HCT116 (cell line): ENCODE data around the gene CYP26B1. TPM values are rescaled to one million over a fixed set of nuclear protein-coding genes. Genes with fewer than 3 reads are reported as not detected.

Experiments used
- ATAC-seq: fragments of 200-7000 bp; cut with Tn5 transposase; 2 replicates; pipeline ENCODE4 v1.9.1; 2020; ENCODE audit warnings: mild to moderate bottlenecking, moderate library complexity
- BruUV-seq: library from RNA; stranded (reverse); fragments of 400-500 nt; replicated peaks from 2 replicates; lab custom pipeline; 2021; lab: Mats Ljungman, UMichigan
- CTCF ChIA-PET: fragments of 300-600 bp; sonication (Branson Sonifier 250); formaldehyde crosslinking; loops from one replicate; lab custom pipeline; 2021; ENCODE audit warnings: antibody characterized with exemption; lab: Charles Lee
- POLR2A ChIA-PET: fragments of 300-600, 350-600 bp; sonication (Branson Sonifier 250); formaldehyde crosslinking; loops from one replicate; lab custom pipeline; 2021; ENCODE audit warnings: antibody characterized with exemption; lab: Charles Lee
- RAD21 ChIA-PET, 2 experiments: fragments of 300-600 bp; sonication (Branson Sonifier 250); formaldehyde crosslinking; loops; one replicate each; lab custom pipeline; 2023; ENCODE audit warnings: low total read pairs in 2 of 2; ENCODE audit not compliant: uncharacterized antibody in 2 of 2, unreplicated experiment in 2 of 2, low non-redundant PET in 1 of 2; lab: Charles Lee
- DNase-seq: peaks from one replicate; pipeline ENCODE4 v3.0.0-alpha.2; 2010; ENCODE audit warnings: low read depth, low spot score
- H2AFZ ChIP-seq: fragments of 200-600 bp; shearing (Covaris generic), sonication (generic); 2 replicates; pipeline ENCODE4 v1.6.1; 2017; ENCODE audit warnings: low read depth, mixed run types, mixed read lengths, antibody characterized with exemption, low read length; ENCODE audit not compliant: poor library complexity, severe bottlenecking
- H3K27ac ChIP-seq: 2 replicates; pipeline ENCODE4 v1.5.1; 2012; ENCODE audit warnings: low read depth, low read length
- H3K27me3 ChIP-seq: fragments of 200-600 bp; sonication (generic); 2 replicates; pipeline ENCODE4 v1.6.1; 2016; ENCODE audit warnings: mixed run types, low read length, mixed read lengths; ENCODE audit not compliant: insufficient read depth
- H3K36me3 ChIP-seq, 2 experiments: fragments of 200-500 bp in 1 of 2; fragments of 200-600 bp in 1 of 2; sonication (Bioruptor generic) in 1 of 2; sonication (generic) in 1 of 2; 2 replicates each; pipeline versions ENCODE4 v1.5.1 to v1.6.1; 2014 to 2016; ENCODE audit warnings: low read length in 2 of 2, inconsistent platforms in 1 of 2, mixed read lengths in 1 of 2, mixed run types in 1 of 2; ENCODE audit not compliant: insufficient read depth in 2 of 2, control insufficient read depth in 1 of 2
- H3K4me1 ChIP-seq, 2 experiments: fragments of 200-600 bp in 1 of 2; sonication (generic) in 1 of 2; 2 replicates each; pipeline versions ENCODE4 v1.5.1 to v1.6.1; 2012 to 2017; ENCODE audit warnings: low read length in 2 of 2, inconsistent platforms in 1 of 2, mild to moderate bottlenecking in 1 of 2, mixed read lengths in 1 of 2, mixed run types in 1 of 2, moderate library complexity in 1 of 2; ENCODE audit not compliant: insufficient read depth in 2 of 2, control insufficient read depth in 1 of 2
- H3K4me2 ChIP-seq: fragments of 200-600 bp; sonication (generic); 2 replicates; pipeline ENCODE4 v1.6.1; 2017; ENCODE audit warnings: mixed run types, low read length, mixed read lengths
- H3K4me3 ChIP-seq, 2 experiments: fragments of 200-600 bp in 1 of 2; sonication (generic) in 1 of 2; replicated peaks in 1 of 2; 2 replicates each; pipeline ENCODE4 v1.5.1; 2011 to 2016; ENCODE audit warnings: low read length in 2 of 2, control low read depth in 1 of 2, low read depth in 1 of 2, mild to moderate bottlenecking in 1 of 2, mixed read lengths in 1 of 2, mixed run types in 1 of 2
- H3K79me2 ChIP-seq: fragments of 200-600 bp; sonication (generic); 2 replicates; pipeline ENCODE4 v1.6.1; 2017; ENCODE audit warnings: mild to moderate bottlenecking, mixed run types, low read length, moderate library complexity, mixed read lengths; ENCODE audit not compliant: insufficient read depth
- H3K9ac ChIP-seq: fragments of 200-600 bp; sonication (generic); 2 replicates; pipeline ENCODE4 v1.6.1; 2016; ENCODE audit warnings: low read length, mixed read lengths
- H3K9me2 ChIP-seq: fragments of 200-600 bp; sonication (generic), shearing (Covaris generic); 2 replicates; pipeline ENCODE4 v1.6.1; 2017; ENCODE audit warnings: mixed run types, mild to moderate bottlenecking, moderate library complexity; ENCODE audit not compliant: insufficient read depth
- H3K9me3 ChIP-seq, 2 experiments: fragments of 200-500 bp in 1 of 2; fragments of 200-600 bp in 1 of 2; sonication (Bioruptor generic) in 1 of 2; sonication (generic) in 1 of 2; 2 replicates each; pipeline ENCODE4 v1.6.1; 2014 to 2017; ENCODE audit warnings: low read length in 2 of 2, mixed read lengths in 2 of 2, inconsistent platforms in 1 of 2, low read depth in 1 of 2, mild to moderate bottlenecking in 1 of 2, mixed run types in 1 of 2, moderate library complexity in 1 of 2; ENCODE audit not compliant: control insufficient read depth in 1 of 2, insufficient read depth in 1 of 2
- H4K20me1 ChIP-seq: fragments of 200-600 bp; sonication (generic), shearing (Covaris generic); 2 replicates; pipeline ENCODE4 v1.6.1; 2017; ENCODE audit warnings: mixed run types, mild to moderate bottlenecking, moderate library complexity; ENCODE audit not compliant: insufficient read depth
- CTCF ChIP-seq, 3 experiments: fragments of 200-600 bp in 1 of 3; sonication (generic) in 1 of 3; IDR thresholded peaks in 2 of 3; conservative IDR thresholded peaks in 1 of 3; 2 replicates each; pipeline ENCODE4 v1.5.1; 2012 to 2017; ENCODE audit warnings: low read depth in 2 of 3, low read length in 2 of 3, antibody characterized with exemption in 1 of 3, borderline replicate concordance in 1 of 3, control low read depth in 1 of 3, mild to moderate bottlenecking in 1 of 3, mixed read lengths in 1 of 3, mixed run types in 1 of 3, moderate library complexity in 1 of 3; ENCODE audit not compliant: insufficient read depth in 1 of 3
- EGR1 ChIP-seq: IDR thresholded peaks from 2 replicates; pipeline ENCODE4 v1.6.1; 2012; ENCODE audit warnings: low read depth
- ELF1 ChIP-seq: IDR thresholded peaks from 2 replicates; pipeline ENCODE4 v1.6.1; 2012; ENCODE audit warnings: low read depth, borderline replicate concordance
- JUND ChIP-seq: IDR thresholded peaks from 2 replicates; pipeline ENCODE4 v1.6.1; 2012
- REST ChIP-seq: IDR thresholded peaks from 2 replicates; pipeline ENCODE4 v1.6.1; 2012; ENCODE audit warnings: low read depth
- TCF7L2 ChIP-seq: IDR thresholded peaks from 2 replicates; pipeline ENCODE4 v1.7.0; 2011; ENCODE audit warnings: borderline replicate concordance, inconsistent platforms; ENCODE audit not compliant: insufficient read depth, insufficient read length; ENCODE audit errors: extremely low read depth
- YY1 ChIP-seq: IDR thresholded peaks from 2 replicates; pipeline ENCODE4 v1.6.1; 2011; ENCODE audit warnings: low read length, low read depth, moderate library complexity, mild to moderate bottlenecking; ENCODE audit not compliant: insufficient replicate concordance; ENCODE audit errors: extremely low read depth
- ZBTB33 ChIP-seq: IDR thresholded peaks from 2 replicates; pipeline ENCODE4 v1.6.1; 2011; ENCODE audit warnings: mild to moderate bottlenecking, low read length, moderate library complexity; ENCODE audit not compliant: insufficient replicate concordance; ENCODE audit errors: extremely low read depth
- intact Hi-C: fragments of 100-400 bp; cut with micrococcal nuclease; formaldehyde crosslinking; loops from 2 replicates; pipeline ENCODE4 v1.10.0; 2022
- total RNA-seq: library from RNA; stranded (reverse); gene quantifications from one replicate; pipeline ENCODE4 v1.2.1, GENCODE V29; 2021; ENCODE audit not compliant: unreplicated experiment

CYP26B1 gene
- total RNA-seq, 1 experiment from 2014 or later: 21.1 TPM

GRCh38 chr2:72172478-72172877 lies 24.8 kb upstream of the CYP26B1 start:
- ChIA-PET RAD21 (no interaction called here), POLR2A (no interaction called here), CTCF (no interaction called here)
- Histone ChIP-seq H4K20me1 (no peaks in the 10 kb centered on the region), H3K9me2 (no peaks in the 10 kb centered on the region), H3K4me3 (no peak overlapping the region), H3K27ac (no peak overlapping the region), H3K9ac (no peak overlapping the region), H2AFZ (no peak overlapping the region), H3K4me1 (no peaks in the 10 kb centered on the region), H3K9me3 (no peaks in the 10 kb centered on the region), H3K4me2 (no peak overlapping the region), H3K27me3 (no peaks in the 10 kb centered on the region), H3K36me3 (no peaks in the 10 kb centered on the region), H3K79me2 (no peaks in the 10 kb centered on the region)
- intact Hi-C loops: no loop called here
- BruUV-seq: no TSS peak
- TF ChIP-seq ELF1 (no peak), CTCF (IDR thresholded peaks at IDR 0.05 in 2 of 3, conservative IDR thresholded peaks at IDR 0.05 in 1 of 3; ENCODE audit: borderline replicate concordance in 1 of 3, insufficient read depth in 1 of 3, low read depth in 2 of 3, low read length in 2 of 3) (no peak), REST (no peak), TCF7L2 (no peak), EGR1 (no peak), ZBTB33 (no peak), YY1 (no peak), JUND (no peak)
- no peak for ATAC-seq
- DNase-seq: no peak
